SIG-M5 treated with dmso at 0.1 percent for 504 hours (cell line): ENCODE results near the gene USP12.

Experiments used
- DNase-seq: peaks from one replicate; lab custom pipeline; 2025; ENCODE audit not compliant: unreplicated experiment; lab: John Stamatoyannopoulos, UW

USP12 gene

DNA sequence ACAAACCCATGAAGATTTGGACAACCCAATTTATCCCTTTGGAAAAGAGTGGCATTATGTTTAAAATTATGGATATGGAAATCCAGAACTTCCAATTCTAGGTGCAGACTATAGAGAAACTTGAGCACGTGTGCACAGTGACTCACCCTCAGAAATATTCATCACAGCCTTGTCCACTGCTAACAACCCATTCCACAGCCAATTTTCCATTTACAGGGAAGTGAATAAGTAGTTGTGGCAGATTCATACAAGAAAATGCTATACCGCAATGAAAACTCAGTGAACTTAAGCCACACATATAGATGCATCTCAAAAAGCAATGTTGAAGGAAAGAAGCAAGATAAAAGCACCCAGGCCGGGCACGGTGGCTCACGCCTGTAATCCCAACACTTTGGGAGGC is 133.3 kb downstream of the USP12 start:
- no peak for DNase-seq

DNA sequence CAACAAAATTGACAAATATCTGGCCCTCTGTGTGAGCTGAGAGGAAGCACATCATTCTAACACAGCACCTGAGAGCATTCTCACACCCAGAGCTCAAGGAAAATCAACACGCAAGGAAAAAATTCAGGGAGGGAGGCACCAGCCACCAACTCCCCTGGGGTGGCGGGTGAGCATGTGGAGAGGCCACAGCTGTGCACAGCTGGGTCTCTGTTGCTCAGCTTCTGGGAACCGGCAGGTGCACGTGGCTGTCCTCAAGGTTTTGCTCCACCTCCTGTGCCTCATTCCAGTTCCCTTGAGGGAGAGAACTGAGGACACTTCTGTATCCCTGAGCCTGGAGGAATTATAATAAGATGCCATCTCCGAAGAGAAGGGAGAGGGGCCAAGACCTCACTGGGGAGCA is 134.0 kb downstream of the USP12 start:
- DNase-seq, result no peak

DNA sequence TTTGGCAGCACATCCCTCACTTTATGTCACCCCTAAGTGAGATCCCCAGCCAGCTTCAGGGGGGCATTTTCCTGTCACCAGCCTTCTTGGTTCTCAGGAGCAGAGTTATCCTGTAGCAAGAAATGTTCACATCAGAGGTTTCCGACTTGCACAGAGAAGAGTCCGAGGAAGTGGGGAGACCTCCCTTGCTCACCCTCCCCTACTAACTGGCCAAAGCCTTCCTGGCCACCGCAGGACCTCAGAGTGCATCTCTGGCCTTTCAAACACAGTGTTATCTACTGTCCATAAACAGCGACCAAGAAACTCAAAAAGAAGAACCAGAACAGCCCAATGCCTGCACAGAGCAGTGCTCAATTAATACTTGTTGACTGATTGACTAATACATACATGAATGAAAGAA is 134.4 kb downstream of the USP12 start:
- DNase-seq, result no peak

DNA sequence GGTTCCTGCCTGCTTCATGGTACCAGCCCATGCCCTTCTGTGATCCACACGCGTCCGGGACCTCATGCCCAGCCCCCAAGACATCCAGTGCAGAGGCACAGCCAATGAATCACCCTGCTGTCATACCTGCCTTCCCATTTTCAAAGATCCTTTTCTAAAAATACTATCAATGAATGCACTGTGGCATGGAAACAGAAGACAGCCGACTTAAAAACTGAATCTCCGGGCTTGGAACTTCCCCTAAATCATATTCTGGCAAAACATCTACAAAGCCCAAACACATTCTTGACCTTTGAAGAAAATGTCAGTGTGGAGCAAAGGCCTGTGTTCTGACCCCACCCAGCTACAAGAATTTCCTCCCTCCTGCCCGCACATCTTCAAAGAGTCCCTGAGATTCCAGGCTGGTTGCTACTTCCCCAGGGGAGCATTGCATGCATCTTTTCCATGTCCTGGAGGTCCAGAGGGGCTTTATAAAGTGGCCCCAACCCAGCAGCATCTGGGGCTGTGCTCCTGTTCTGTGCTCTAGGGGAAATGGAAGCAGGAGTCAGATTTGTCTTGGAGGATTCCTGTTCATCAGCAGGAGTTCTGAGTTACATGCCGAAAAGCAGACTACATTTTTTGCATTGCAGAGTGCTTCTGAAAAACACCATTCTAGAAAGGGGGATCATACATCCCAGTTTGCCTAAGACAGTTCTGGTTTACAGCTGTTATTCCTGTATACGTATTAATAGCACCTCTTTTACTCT is 135.2 kb downstream of the USP12 start:
- no peak for DNase-seq

DNA sequence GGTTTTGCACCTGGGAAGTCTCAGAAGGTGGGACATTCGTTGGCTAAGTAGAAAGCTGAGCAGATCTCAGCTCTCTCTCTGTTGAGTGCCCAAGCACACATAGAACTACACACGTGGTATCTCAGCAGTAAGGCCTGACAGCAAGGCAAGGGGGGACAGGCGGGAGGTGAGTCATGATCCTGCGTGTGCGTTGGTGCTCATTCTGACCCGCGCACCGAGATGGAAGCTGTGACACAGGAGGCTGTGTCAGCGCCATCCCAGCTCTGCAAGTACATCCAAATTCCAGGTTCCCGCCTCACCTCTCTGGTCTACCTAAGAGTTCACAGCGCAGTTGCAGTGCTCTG is 135.7 kb downstream of the USP12 start:
- DNase-seq, result no peak

DNA sequence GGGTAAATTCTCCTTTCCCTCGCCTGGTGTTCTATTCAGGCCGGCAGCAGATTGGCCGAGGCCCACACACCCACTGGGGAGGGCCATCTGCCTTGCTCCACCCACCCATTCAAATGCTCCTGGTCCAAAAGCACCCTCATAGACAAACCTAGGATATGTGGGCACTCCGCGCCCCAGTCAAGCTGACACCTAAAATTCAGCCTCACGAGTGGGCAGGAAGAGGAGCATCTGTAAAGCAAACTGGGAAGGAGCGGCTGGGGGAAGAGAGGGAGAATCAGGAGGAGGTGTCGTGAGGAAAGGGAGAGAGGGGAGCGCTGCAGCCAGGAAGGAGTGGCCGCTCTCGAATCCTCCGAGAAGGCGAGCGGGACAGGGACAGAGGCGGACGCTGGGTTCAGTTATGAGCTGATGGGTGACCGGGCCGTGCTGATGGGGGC is 136.9 kb downstream of the USP12 start:
- no peak for DNase-seq

DNA sequence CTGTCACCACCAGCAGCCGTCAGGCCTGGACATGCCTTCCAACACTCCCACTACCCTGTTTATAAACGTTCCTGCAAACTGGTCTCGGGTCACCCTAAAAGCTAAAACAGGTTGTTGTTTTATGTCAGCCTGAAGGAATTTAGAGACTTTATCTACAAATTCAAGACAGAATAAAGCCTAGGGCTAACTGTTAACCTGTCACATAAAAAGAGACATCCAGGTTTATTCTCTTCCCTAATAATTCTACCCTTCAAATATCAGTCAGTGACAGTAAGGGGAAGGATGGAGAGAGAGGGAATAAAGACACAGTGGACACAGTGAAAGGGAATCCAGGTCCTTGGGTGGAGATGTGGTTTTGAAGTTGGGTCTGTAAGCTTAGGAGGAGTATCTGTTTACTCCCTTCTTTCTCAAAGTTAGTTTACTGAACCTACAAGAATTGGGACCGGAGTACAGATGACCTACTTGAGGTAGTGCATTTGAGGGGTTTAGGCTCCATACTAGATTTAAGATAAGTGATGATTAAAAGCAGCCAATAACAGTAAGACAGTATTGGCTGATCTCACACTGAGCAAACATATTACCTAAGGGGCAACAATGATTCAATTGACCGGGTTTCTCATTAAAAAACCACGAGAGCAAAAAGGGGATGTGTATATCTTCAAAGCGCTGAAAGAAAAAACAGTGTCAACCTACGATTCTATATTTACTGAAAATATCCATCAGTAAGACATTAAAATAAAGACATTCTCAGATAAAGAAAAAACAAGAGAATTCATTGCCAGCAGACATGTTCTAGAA is 142.7 kb downstream of the USP12 start:
- no peak for DNase-seq

DNA sequence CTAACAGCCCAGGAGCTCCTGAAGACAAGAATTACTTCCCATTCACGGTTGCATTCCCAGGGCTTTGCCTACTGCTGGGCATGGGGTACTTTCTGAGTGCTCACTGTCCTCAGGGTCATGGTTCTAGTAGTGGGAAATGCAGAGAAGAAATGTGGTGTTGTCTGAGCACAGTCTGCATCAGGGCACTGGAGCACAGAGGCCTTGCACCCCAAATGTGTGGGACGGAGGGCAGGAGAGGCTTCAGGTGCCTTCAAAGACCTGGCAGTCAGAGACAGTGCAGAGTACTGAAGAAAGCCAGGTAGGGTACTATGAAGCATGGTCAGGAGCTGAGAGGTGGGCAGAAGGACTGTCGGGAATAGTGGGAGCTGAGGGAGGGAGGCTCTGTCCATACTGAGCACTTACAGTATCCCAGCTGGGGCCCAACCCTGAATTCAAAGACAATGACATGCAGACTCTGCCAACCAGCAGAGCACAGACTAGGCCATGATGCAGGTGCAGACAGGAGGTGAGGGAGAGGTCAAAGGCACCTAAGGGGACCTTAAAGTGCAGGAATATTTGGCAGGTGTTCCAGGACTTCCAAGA is 144.4 kb downstream of the USP12 start:
- no peak for DNase-seq

DNA sequence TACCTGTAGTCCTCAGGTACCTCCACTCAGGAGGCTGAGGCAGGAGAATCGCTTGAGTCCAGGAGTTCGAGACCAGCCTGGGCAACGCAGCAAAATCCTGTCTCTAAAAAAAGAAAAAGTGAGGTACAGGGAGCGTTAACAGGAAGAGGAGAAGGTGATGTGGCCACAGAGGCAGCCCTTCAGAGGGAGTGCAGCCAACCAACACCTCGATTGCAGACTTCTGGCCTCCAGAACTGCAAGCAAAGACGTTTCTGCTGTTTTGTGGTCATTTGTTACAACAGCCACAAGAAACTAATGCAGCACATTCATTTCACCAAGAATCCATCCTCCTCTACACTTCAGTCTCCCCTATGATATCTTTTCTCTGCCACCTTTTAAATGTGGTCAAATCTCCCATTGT is 145.2 kb downstream of the USP12 start:
- DNase-seq, result peak; percentile 50

DNA sequence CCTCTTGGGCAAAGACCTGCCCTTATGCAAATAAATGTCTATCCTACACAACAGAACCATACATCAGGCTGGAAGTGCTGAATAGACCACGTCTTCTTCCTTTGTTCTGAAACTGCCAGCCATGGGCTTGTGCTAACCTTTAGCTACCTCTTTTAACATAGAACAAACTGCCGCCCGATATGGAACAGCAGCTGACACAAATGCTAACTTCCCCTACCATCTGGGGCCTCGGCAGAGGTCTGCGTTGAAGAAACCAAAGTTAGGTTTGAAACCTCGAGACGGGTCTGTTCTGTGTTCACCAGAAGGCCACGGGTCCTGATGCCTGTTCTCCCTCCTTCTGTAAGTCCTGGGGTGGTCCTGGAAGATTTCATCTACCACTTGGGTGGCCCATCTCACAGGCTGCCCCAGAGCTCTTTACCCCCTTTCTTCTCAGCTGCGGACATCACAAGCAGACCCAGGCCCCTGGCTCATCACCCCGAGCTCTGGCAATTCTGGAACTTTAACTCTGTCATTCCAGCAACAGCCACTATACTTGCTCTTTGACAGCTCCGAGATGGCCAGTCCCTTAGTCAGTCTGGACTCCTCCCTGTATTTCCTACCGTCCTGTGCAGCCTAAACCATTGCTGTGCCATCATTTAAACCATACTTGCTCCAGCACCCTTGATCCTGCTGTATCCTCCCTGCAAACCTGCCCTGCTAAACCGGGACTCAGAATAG is 146.7 kb downstream of the USP12 start:
- no peak for DNase-seq

DNA sequence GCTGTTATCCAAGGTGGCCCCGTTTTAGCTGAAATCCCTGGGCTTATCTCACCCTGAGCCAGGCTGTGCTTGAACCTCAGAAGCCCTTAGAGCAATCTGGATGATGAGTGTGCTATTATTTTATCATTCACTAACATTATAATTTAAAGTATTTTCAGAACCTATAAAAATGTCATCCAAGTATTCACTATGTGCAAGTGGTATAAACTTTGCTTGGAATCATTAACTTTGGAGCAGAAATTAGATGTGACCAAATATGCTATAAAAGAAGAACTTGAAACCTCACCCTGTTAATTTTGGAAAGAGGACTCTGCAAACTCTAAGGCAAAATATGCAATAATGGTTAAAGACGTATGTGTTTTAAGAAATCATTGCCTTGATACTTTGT is 147.5 kb downstream of the USP12 start:
- no peak for DNase-seq

DNA sequence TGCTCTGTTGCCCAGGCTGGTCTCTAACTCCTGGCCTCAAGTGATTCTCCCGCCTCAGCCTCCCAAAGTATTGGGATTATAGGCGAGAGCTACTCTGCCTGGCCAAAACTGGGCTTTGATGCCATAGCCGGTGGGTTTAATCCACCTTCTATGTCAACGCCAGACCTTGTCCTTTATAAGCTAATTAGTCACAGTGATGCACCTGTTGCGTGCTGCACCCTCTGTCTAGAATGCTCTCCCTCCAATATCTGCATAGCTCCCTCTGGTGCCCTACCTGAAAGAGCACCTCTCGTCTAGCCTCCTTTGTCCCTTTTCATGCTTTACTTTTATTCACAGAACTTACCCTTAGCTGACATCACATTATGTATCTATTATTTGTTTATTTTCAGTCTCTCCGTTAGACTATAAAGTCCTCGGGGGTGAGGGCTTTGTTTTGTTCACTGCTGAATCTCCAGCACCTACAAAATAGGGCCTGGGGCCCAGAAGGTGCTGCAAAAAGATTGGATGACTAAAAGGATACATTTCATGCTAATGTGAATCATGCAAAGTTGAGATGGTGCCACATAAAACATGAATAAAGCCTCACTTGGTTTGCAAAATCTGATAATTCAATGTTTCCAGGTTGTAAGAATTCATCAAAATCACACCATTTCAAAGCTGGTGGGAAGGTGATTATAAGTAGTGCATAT is 148.1 kb downstream of the USP12 start:
- DNase-seq, result no peak

DNA sequence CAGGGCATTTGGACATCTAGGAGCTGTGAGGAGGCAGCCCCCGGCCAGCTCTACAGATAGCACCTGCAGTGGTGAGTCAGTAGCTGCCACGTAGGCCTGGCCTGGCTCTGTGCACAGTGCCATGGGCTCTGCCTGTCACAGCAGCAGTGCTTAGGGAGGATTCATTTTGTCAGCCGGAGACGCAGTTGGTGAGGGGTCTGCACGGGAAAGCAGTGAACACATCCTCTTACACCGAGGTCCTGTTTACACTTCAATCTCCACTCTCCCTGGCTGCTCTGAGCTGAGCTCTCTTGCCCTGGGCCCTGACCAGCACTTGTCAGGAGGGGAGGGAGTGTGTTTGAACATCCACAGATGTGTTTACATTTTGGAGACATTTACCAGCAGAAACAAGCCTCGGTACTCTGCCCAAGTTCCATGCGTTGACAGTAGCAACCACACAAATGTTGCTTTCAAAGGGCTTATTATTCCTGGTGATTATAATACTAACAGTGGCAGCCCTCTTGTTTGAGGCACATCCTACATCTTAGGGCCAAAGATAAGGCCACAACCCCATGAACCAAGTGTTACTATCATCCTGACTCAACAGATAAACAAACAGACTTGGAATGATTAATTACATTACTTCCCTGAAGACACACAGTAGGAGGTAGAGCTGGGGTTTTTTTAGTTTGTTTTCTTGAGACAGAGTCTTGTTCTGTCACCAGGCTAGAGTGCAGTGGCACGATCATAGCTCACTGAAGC is 148.9 kb downstream of the USP12 start:
- no peak for DNase-seq

DNA sequence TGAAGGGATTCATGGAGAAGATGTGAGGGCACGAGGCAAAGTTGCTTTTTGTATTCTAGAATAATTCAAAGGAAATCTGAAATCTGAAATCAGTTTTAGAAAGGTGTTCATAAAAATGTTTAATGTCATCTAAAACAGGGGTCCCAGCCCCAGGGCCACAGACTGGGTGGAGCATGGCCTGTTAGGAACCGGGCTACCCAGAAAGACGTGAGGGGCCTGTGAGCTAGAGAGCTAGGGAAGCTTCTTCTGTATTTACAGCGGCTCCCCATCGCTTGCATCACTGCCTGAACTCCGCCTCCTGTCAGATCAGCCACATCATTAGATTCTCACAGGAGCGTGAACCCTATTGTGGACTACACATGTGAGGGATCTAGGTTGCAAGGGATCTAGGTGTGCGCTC is 151.2 kb downstream of the USP12 start:
- no peak for DNase-seq

DNA sequence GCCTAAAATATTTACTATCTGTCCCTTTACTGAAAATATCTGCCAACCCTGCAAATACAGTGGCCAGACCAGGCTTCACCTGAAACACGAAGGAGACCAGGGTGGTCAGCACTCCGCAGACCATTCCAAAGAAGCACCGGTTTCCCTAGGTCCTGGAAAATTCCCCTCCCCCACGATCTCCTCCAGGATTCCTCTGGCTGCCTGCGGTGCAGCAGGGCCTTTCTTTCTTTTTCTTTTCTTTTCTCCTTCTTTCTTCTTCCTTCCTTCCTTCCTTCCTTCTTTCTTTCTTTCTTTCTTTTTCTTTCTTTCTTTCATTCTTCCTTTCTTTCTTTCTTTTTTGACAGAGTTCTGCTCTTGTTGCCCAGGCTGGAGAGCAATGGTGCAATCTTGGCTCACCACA is 152.7 kb downstream of the USP12 start:
- DNase-seq, result no peak

DNA sequence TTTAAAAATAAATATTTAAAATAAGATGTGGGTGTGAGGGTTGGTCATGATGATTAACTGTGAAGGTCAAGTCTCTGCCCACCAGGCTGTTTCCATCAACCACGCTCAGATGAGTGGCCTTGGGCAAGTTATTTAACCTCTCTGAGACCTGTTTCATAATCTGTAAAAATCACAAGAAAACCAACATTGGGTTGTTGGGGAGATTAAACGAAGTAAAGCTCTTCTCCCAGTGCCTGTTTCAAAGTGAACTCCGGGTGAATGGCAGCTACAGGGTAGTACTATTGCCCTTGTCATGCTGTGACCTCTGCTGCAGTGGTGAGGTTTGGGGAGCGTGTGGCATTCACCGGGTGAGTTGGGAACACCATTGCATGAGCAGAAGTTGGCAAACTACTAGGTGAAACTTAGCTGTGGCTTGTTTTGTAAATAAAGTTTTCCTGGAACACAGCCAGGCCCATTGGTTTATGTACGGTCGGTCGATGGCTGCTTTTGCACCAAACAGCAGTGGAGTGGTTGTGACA is 153.2 kb downstream of the USP12 start:
- no peak for DNase-seq

DNA sequence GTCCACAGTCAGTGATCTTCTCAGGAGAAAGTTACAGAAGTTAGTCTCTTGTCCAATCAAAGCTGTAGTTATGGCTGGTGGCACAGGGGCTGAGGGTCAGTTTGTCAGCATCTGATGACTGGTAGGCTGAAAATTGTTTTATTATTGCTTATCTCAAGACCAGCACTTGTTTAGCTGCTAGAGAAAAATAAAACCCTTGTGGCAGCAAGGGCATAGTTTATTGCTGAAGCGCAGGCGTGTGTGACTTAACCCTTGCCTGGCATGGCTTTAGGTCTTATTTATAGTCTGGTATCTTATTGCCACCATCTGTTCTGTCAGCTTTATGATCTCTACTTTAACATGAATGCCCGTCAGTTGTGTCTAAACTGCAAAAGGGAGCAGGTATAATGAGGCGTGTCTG is 154.7 kb downstream of the USP12 start:
- DNase-seq, result no peak
